Panc1 (cell line): ENCODE results near the gene PTPN1. TPM values are rescaled to one million over a fixed set of nuclear protein-coding genes. Genes with fewer than 3 reads are reported as not detected.
A peak's percentile ranks its signal among the peaks of the same experiment; 100 is the strongest.

ENCODE experiments used
- ATAC-seq: fragments of 200-7000 bp; cut with Tn5 transposase; 2 replicates; pipeline ENCODE4 v1.9.1; 2020; ENCODE audit warnings: mild to moderate bottlenecking, moderate library complexity
- BruUV-seq: library from RNA; stranded (reverse); fragments of 400-500 nt; replicated peaks from 2 replicates; lab custom pipeline; 2021; lab: Mats Ljungman, UMichigan
- CTCF ChIA-PET: fragments of 300-600 bp; sonication (Branson Sonifier 250); formaldehyde crosslinking; loops from one replicate; lab custom pipeline; 2022; ENCODE audit warnings: antibody characterized with exemption; lab: Charles Lee
- POLR2A ChIA-PET: fragments of 300-600 bp; sonication (Branson Sonifier 250); formaldehyde crosslinking; loops from one replicate; lab custom pipeline; 2022; ENCODE audit warnings: antibody characterized with exemption; lab: Charles Lee
- DNase-seq: peaks from one replicate; pipeline ENCODE4 v3.0.0-alpha.2; 2010; ENCODE audit warnings: low read depth, low spot score
- H3K27ac ChIP-seq: 2 replicates; pipeline ENCODE4 v1.5.1; 2011; ENCODE audit warnings: mild to moderate bottlenecking, low read length, inconsistent platforms
- H3K27me3 ChIP-seq: fragments of 200-500 bp; sonication (Bioruptor generic); 2 replicates; pipeline ENCODE4 v1.6.0; 2014; ENCODE audit warnings: low read length, inconsistent platforms; ENCODE audit not compliant: control insufficient read depth, insufficient read depth
- H3K36me3 ChIP-seq: fragments of 200-500 bp; sonication (Bioruptor generic); 2 replicates; pipeline ENCODE4 v1.5.1; 2014; ENCODE audit warnings: inconsistent platforms, mild to moderate bottlenecking, low read length, moderate library complexity; ENCODE audit not compliant: control insufficient read depth, insufficient read depth
- H3K4me1 ChIP-seq: 2 replicates; pipeline ENCODE4 v1.5.1; 2011; ENCODE audit warnings: inconsistent platforms, mild to moderate bottlenecking, low read length, moderate library complexity; ENCODE audit not compliant: control insufficient read depth, insufficient read depth
- H3K4me3 ChIP-seq, 2 experiments: 2 replicates each; pipeline ENCODE4 v1.5.1; 2011 to 2012; ENCODE audit warnings: low read depth in 2 of 2, low read length in 2 of 2, mild to moderate bottlenecking in 2 of 2, inconsistent platforms in 1 of 2, moderate library complexity in 1 of 2
- H3K9me3 ChIP-seq: fragments of 200-500 bp; sonication (Bioruptor generic); 2 replicates; pipeline ENCODE4 v1.5.1; 2014; ENCODE audit warnings: low read depth, mild to moderate bottlenecking, inconsistent platforms, low read length, moderate library complexity; ENCODE audit not compliant: control insufficient read depth, insufficient read depth
- SIN3A ChIP-seq: IDR thresholded peaks from 2 replicates; pipeline ENCODE4 v1.6.1; 2012; ENCODE audit warnings: low read depth, mild to moderate bottlenecking, low read length, moderate library complexity, borderline replicate concordance; ENCODE audit not compliant: insufficient read depth
- TCF7L2 ChIP-seq: IDR thresholded peaks from 2 replicates; pipeline ENCODE4 v1.6.1; 2011; ENCODE audit warnings: mild to moderate bottlenecking, low read depth, low read length, inconsistent platforms
- in situ Hi-C: cut with HindIII; loops from 2 replicates; pipeline ENCODE4 v1.10.0; 2016; ENCODE audit warnings: low sequenced_read_pairs, low pct_unique_long_range_greater_than_20kb
- intact Hi-C: fragments of 100-400 bp; cut with micrococcal nuclease; formaldehyde crosslinking; loops from one replicate; pipeline ENCODE4 v1.10.0; 2022; ENCODE audit not compliant: unreplicated experiment
- total RNA-seq: library from RNA; stranded (reverse); gene quantifications from one replicate; pipeline ENCODE4 v1.2.1, GENCODE V29; 2021; ENCODE audit not compliant: unreplicated experiment
- TF ChIP-seq, protein P1 (sequence below), 2 experiments: IDR thresholded peaks; 2 replicates each; pipeline ENCODE4 v1.6.1; 2011 to 2012; ENCODE audit warnings: low read depth in 2 of 2, control low read depth in 1 of 2, low read length in 1 of 2, mild to moderate bottlenecking in 1 of 2, moderate library complexity in 1 of 2; ENCODE audit not compliant: insufficient read depth in 1 of 2
- TF ChIP-seq, protein P2 (sequence below): fragments of 450-650 bp; IDR thresholded peaks from 2 replicates; pipeline ENCODE4 v1.5.1; 2017; ENCODE audit warnings: mild to moderate bottlenecking

PTPN1 gene
- total RNA-seq, 1 experiment from 2014 or later: 42.2 TPM

- TF ChIP-seq, protein P1, sequence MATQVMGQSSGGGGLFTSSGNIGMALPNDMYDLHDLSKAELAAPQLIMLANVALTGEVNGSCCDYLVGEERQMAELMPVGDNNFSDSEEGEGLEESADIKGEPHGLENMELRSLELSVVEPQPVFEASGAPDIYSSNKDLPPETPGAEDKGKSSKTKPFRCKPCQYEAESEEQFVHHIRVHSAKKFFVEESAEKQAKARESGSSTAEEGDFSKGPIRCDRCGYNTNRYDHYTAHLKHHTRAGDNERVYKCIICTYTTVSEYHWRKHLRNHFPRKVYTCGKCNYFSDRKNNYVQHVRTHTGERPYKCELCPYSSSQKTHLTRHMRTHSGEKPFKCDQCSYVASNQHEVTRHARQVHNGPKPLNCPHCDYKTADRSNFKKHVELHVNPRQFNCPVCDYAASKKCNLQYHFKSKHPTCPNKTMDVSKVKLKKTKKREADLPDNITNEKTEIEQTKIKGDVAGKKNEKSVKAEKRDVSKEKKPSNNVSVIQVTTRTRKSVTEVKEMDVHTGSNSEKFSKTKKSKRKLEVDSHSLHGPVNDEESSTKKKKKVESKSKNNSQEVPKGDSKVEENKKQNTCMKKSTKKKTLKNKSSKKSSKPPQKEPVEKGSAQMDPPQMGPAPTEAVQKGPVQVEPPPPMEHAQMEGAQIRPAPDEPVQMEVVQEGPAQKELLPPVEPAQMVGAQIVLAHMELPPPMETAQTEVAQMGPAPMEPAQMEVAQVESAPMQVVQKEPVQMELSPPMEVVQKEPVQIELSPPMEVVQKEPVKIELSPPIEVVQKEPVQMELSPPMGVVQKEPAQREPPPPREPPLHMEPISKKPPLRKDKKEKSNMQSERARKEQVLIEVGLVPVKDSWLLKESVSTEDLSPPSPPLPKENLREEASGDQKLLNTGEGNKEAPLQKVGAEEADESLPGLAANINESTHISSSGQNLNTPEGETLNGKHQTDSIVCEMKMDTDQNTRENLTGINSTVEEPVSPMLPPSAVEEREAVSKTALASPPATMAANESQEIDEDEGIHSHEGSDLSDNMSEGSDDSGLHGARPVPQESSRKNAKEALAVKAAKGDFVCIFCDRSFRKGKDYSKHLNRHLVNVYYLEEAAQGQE (IDR thresholded peaks at IDR 0.05; ENCODE audit: insufficient read depth in 1 of 2, low read depth in 2 of 2, low read length in 1 of 2): no peak
- TF ChIP-seq, protein P2, sequence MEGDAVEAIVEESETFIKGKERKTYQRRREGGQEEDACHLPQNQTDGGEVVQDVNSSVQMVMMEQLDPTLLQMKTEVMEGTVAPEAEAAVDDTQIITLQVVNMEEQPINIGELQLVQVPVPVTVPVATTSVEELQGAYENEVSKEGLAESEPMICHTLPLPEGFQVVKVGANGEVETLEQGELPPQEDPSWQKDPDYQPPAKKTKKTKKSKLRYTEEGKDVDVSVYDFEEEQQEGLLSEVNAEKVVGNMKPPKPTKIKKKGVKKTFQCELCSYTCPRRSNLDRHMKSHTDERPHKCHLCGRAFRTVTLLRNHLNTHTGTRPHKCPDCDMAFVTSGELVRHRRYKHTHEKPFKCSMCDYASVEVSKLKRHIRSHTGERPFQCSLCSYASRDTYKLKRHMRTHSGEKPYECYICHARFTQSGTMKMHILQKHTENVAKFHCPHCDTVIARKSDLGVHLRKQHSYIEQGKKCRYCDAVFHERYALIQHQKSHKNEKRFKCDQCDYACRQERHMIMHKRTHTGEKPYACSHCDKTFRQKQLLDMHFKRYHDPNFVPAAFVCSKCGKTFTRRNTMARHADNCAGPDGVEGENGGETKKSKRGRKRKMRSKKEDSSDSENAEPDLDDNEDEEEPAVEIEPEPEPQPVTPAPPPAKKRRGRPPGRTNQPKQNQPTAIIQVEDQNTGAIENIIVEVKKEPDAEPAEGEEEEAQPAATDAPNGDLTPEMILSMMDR: no peak
- no peak for TF ChIP-seq SIN3A
- peaks cover 17% of the 10 kb centered on the region for H3K4me1 ChIP-seq
Measured at GRCh38 chr20:50571466-50571865, 61.3 kb downstream of the PTPN1 start.

GRCh38 chr20:50572938-50573777 lies 63.0 kb downstream of the PTPN1 start:
- intact Hi-C loops: loop anchor here (5.0 to 10.0 kb wide), 2 partner anchors 58 to 91 kb away; partner anchors contain the start of gene PTPN1
- Histone ChIP-seq H3K4me3 (no peak overlapping the region), H3K27me3 (no peaks in the 10 kb centered on the region), H3K9me3 (no peaks in the 10 kb centered on the region), H3K4me1 (peaks cover 31% of the 10 kb centered on the region), H3K27ac (peak overlapping the region; percentile 54; the same call in 1 of the 2 replicates), H3K36me3 (peaks cover 3% of the 10 kb centered on the region; the same call in 1 of the 2 replicates)
- CTCF ChIA-PET: interaction anchor here (0.5 to 0.6 kb wide), 3 partner anchors 70 to 257 kb away, joined by 3 to 4 read pairs (median 3); no protein-coding TSS in a partner anchor
- in situ Hi-C loops: no loop called here
- no peak for DNase-seq
- TF ChIP-seq, protein P1 (IDR thresholded peaks at IDR 0.05; ENCODE audit: insufficient read depth in 1 of 2, low read depth in 2 of 2, low read length in 1 of 2): no peak
- no peak for TF ChIP-seq TCF7L2
- TF ChIP-seq, protein P2: no peak
- POLR2A ChIA-PET: no interaction called here
- no TSS peak for BruUV-seq
- no peak for ATAC-seq

More at GRCh38 chr20:50571466-50571865, 61.3 kb downstream of the PTPN1 start:
- ChIA-PET CTCF (no interaction called here), POLR2A (no interaction called here)
- no peak for DNase-seq
- in situ Hi-C loops (no loop called here), intact Hi-C loops (loop anchor here (5.0 to 10.0 kb wide), 2 partner anchors 57 to 89 kb away; partner anchors contain the start of gene PTPN1)
- H3K36me3 ChIP-seq: peaks cover 3% of the 10 kb centered on the region; the same call in 1 of the 2 replicates
- no peak overlapping the region for H3K4me3 ChIP-seq
- ATAC-seq: no peak
- no TSS peak for BruUV-seq
- no peaks in the 10 kb centered on the region for H3K27me3 ChIP-seq
- no peak overlapping the region for H3K27ac ChIP-seq
- H3K9me3 ChIP-seq: no peaks in the 10 kb centered on the region
